H9 (cell line): ENCODE measurements around the gene OR56B1. TPM values are rescaled to one million over a fixed set of nuclear protein-coding genes. Genes with fewer than 3 reads are reported as not detected.
A peak's percentile ranks its signal among the peaks of the same experiment; 100 is the strongest.

ENCODE experiments used
- DNase-seq: peaks from one replicate; pipeline ENCODE4 v3.0.0-alpha.2; 2017
- H2AFZ ChIP-seq: one replicate; pipeline ENCODE4 v1.6.1; 2013; ENCODE audit warnings: mild to moderate bottlenecking, low read length, control low read depth, moderate library complexity
- H2AK5ac ChIP-seq: 2 replicates; pipeline ENCODE4 v1.6.1; 2013; ENCODE audit warnings: low read length, control low read depth, mixed read lengths; ENCODE audit not compliant: insufficient read length
- H2BK120ac ChIP-seq: one replicate; pipeline ENCODE4 v1.6.1; 2013; ENCODE audit warnings: low read depth, mild to moderate bottlenecking, low read length, control low read depth, inconsistent platforms; ENCODE audit not compliant: poor library complexity, severe bottlenecking
- H2BK12ac ChIP-seq: 2 replicates; pipeline ENCODE4 v1.6.1; 2013; ENCODE audit warnings: low read length, control low read depth, mixed read lengths, low read depth; ENCODE audit not compliant: insufficient read length
- H2BK15ac ChIP-seq: 2 replicates; pipeline ENCODE4 v1.6.1; 2013; ENCODE audit warnings: low read depth, low read length, control low read depth
- H2BK20ac ChIP-seq: one replicate; pipeline ENCODE4 v1.6.1; 2013; ENCODE audit warnings: low read depth, mild to moderate bottlenecking, low read length, control low read depth, inconsistent platforms; ENCODE audit not compliant: poor library complexity, severe bottlenecking
- H2BK5ac ChIP-seq: 2 replicates; pipeline ENCODE4 v1.6.1; 2013; ENCODE audit warnings: low read length, control low read depth, mixed read lengths; ENCODE audit not compliant: insufficient read length
- H3K14ac ChIP-seq: 2 replicates; pipeline ENCODE4 v1.6.1; 2013; ENCODE audit warnings: low read length, control low read depth; ENCODE audit not compliant: insufficient read depth
- H3K18ac ChIP-seq: 2 replicates; pipeline ENCODE4 v1.6.1; 2013; ENCODE audit warnings: low read depth, mild to moderate bottlenecking, mixed read lengths, low read length, control low read depth; ENCODE audit not compliant: insufficient read length
- H3K23ac ChIP-seq: 2 replicates; pipeline ENCODE4 v1.6.1; 2013; ENCODE audit warnings: low read length, control low read depth, mixed read lengths, low read depth; ENCODE audit not compliant: insufficient read length
- H3K23me2 ChIP-seq: 2 replicates; pipeline ENCODE4 v1.6.1; 2013; ENCODE audit warnings: low read depth, mild to moderate bottlenecking, mixed read lengths, low read length, control low read depth; ENCODE audit not compliant: insufficient read length, poor library complexity, severe bottlenecking
- H3K27ac ChIP-seq: 2 replicates; pipeline ENCODE4 v1.5.1; 2013; ENCODE audit warnings: low read length, control low read depth, mixed read lengths, low read depth; ENCODE audit not compliant: insufficient read length
- H3K27me3 ChIP-seq: 2 replicates; pipeline ENCODE4 v1.6.1; 2013; ENCODE audit warnings: low read length, control low read depth, inconsistent platforms; ENCODE audit not compliant: insufficient read depth
- H3K4ac ChIP-seq: 2 replicates; pipeline ENCODE4 v1.6.1; 2013; ENCODE audit warnings: low read depth, mild to moderate bottlenecking, control low read depth, inconsistent platforms, low read length, moderate library complexity
- H3K4me1 ChIP-seq: 2 replicates; pipeline ENCODE4 v1.6.1; 2013; ENCODE audit warnings: low read length, control low read depth, inconsistent platforms; ENCODE audit not compliant: insufficient read depth
- H3K4me2 ChIP-seq: 2 replicates; pipeline ENCODE4 v1.6.1; 2013; ENCODE audit warnings: low read length, control low read depth, mixed read lengths; ENCODE audit not compliant: insufficient read length, insufficient read depth
- H3K56ac ChIP-seq: 2 replicates; pipeline ENCODE4 v1.6.1; 2013; ENCODE audit warnings: low read depth, mild to moderate bottlenecking, mixed read lengths, low read length, control low read depth; ENCODE audit not compliant: insufficient read length
- H3K79me1 ChIP-seq: 2 replicates; pipeline ENCODE4 v1.6.1; 2013; ENCODE audit warnings: low read depth, mild to moderate bottlenecking, moderate library complexity, low read length, control low read depth, inconsistent platforms; ENCODE audit not compliant: insufficient read depth, poor library complexity, severe bottlenecking
- H3K79me2 ChIP-seq: 2 replicates; pipeline ENCODE4 v1.6.1; 2013; ENCODE audit warnings: low read length, control low read depth, inconsistent platforms; ENCODE audit not compliant: insufficient read depth
- H3K9ac ChIP-seq: 2 replicates; pipeline ENCODE4 v1.6.1; 2013; ENCODE audit warnings: low read length, control low read depth, mixed read lengths; ENCODE audit not compliant: insufficient read length; ENCODE audit errors: extremely low read depth
- H3K9me3 ChIP-seq: one replicate; pipeline ENCODE4 v1.6.1; 2013; ENCODE audit warnings: low read depth, low read length, inconsistent platforms; ENCODE audit not compliant: control insufficient read depth
- H3T11ph ChIP-seq: one replicate; pipeline ENCODE4 v1.6.1; 2013; ENCODE audit warnings: mild to moderate bottlenecking, low read length, control low read depth, inconsistent platforms
- H4K20me1 ChIP-seq: one replicate; pipeline ENCODE4 v1.6.1; 2013; ENCODE audit not compliant: control insufficient read depth, insufficient read length, insufficient read depth
- H4K5ac ChIP-seq: 2 replicates; pipeline ENCODE4 v1.6.1; 2013; ENCODE audit warnings: low read depth, mild to moderate bottlenecking, mixed read lengths, low read length, control low read depth; ENCODE audit not compliant: insufficient read length
- H4K8ac ChIP-seq: replicated peaks from 2 replicates; pipeline ENCODE4 v1.6.1; 2013; ENCODE audit warnings: low read length, control low read depth, mixed read lengths, low read depth; ENCODE audit not compliant: insufficient read length
- H4K91ac ChIP-seq: 2 replicates; pipeline ENCODE4 v1.6.1; 2013; ENCODE audit warnings: low read depth, mild to moderate bottlenecking, moderate library complexity, mixed read lengths, low read length, control low read depth; ENCODE audit not compliant: insufficient read length
- H3K27ac Mint-ChIP-seq, 3 experiments: 2 replicates in 2 of 3; 3 replicates in 1 of 3; pipeline ENCODE4 v1.8.0; 2020 to 2021; ENCODE audit warnings: mixed read lengths in 3 of 3, mild to moderate bottlenecking in 1 of 3, moderate library complexity in 1 of 3
- H3K27me3 Mint-ChIP-seq: 2 replicates; pipeline ENCODE4 v1.8.0; 2021; ENCODE audit warnings: low read depth, mild to moderate bottlenecking, moderate library complexity, mixed read lengths
- H3K36me3 Mint-ChIP-seq, 3 experiments: 2 replicates in 2 of 3; 3 replicates in 1 of 3; pipeline ENCODE4 v1.8.0; 2020 to 2021; ENCODE audit warnings: low read depth in 3 of 3, mixed read lengths in 3 of 3; ENCODE audit not compliant: insufficient read depth in 1 of 3
- H3K4me1 Mint-ChIP-seq, 2 experiments: 2 replicates each; pipeline ENCODE4 v1.8.0; 2020; ENCODE audit warnings: mixed read lengths in 2 of 2
- H3K4me3 Mint-ChIP-seq, 2 experiments: 2 replicates in 1 of 2; 3 replicates in 1 of 2; pipeline ENCODE4 v1.8.0; 2020 to 2021; ENCODE audit warnings: mild to moderate bottlenecking in 2 of 2, mixed read lengths in 2 of 2, moderate library complexity in 1 of 2
- H3K9me3 Mint-ChIP-seq, 2 experiments: 2 replicates in 1 of 2; 3 replicates in 1 of 2; pipeline ENCODE4 v1.8.0; 2020; ENCODE audit warnings: mild to moderate bottlenecking in 2 of 2, mixed read lengths in 2 of 2, moderate library complexity in 1 of 2
- CTCF ChIP-seq: fragments of 200-600 bp; sonication (generic); conservative IDR thresholded peaks from 3 replicates; pipeline ENCODE4 v1.8.0; 2021; ENCODE audit warnings: antibody characterized with exemption, mild to moderate bottlenecking
- WGBS: extraction: QIAGEN DNeasy Blood & Tissue Kit; methylation state at CpG from one replicate; pipeline ENCODE4 v1.1.7; 2013; ENCODE audit warnings: missing lambda C conversion rate, low lambda C conversion rate, mixed read lengths; ENCODE audit not compliant: insufficient read length; ENCODE audit errors: extremely low coverage; 5-methylcytosine and 5-hydroxymethylcytosine counted together
- total RNA-seq: library from RNA; stranded (reverse); gene quantifications from 2 replicates; pipeline ENCODE4 v1.2.1, GENCODE V29; 2021

Gene OR56B1
- total RNA-seq, 1 experiment from 2014 or later = not detected

GRCh38 chr11:5689551-5689983 is 46.7 kb upstream of the OR56B1 start, which contains the start of gene TRIM22:
TRIM22 (plus strand) TSS chr11:5689790; CDS start chr11:5696233, 6,443 bp downstream.
- no peak within 1 kb of the TSS for H2BK120ac ChIP-seq
- H3K27me3 ChIP-seq = no peaks in the 10 kb centered on the region
- no peaks in the 10 kb centered on the region for H3K79me1 ChIP-seq
- peak within 1 kb of the TSS; percentile 67 for H2BK5ac ChIP-seq
- Mint-ChIP-seq H3K4me1 (peaks cover 42 to 44% of the 10 kb centered on the region in 2 experiments), H3K36me3 (peaks cover 5 to 26% (median 19%) of the 10 kb centered on the region in 3 experiments; a peak in 6 of 7 replicates), H3K4me3 (peak within 1 kb of the TSS; percentile 66 to 70), H3K9me3 (peaks cover 0 to 4% of the 10 kb centered on the region in 2 experiments; a peak in 2 of 5 replicates), H3K27ac (peak within 1 kb of the TSS; percentile 92 to 99 (median 96)), H3K27me3 (no peaks in the 10 kb centered on the region)
- H3K4me2 ChIP-seq = peak within 1 kb of the TSS; percentile 51
- no peak for TF ChIP-seq CTCF
- peak within 1 kb of the TSS; percentile 14; the same call in 1 of the 2 replicates for H3K14ac ChIP-seq
- no peak within 1 kb of the TSS; the same call in 1 of the 2 replicates for H3K4ac ChIP-seq
- no peaks in the 10 kb centered on the region for H3K9me3 ChIP-seq
- peak within 1 kb of the TSS; percentile 1 for H3K18ac ChIP-seq
- H3K23me2 ChIP-seq = peaks cover 8% of the 10 kb centered on the region
- H2BK15ac ChIP-seq = no peak within 1 kb of the TSS
- H2AK5ac ChIP-seq = no peak within 1 kb of the TSS
- H4K91ac ChIP-seq = no peak within 1 kb of the TSS
- H3K23ac ChIP-seq = no peak within 1 kb of the TSS
- peak; percentile 52 for DNase-seq
- no peak within 1 kb of the TSS for H3K56ac ChIP-seq
- H4K5ac ChIP-seq = no peak within 1 kb of the TSS
- H4K8ac ChIP-seq = no peak within 1 kb of the TSS
- H4K20me1 ChIP-seq = no peaks in the 10 kb centered on the region
- peaks cover 3% of the 10 kb centered on the region; the same call in 1 of the 2 replicates for H3K79me2 ChIP-seq
- H3K4me1 ChIP-seq = no peaks in the 10 kb centered on the region; the same call in 1 of the 2 replicates
- peak within 1 kb of the TSS; percentile 69 for H3K9ac ChIP-seq
- H3K27ac ChIP-seq = peak within 1 kb of the TSS; percentile 75
- H2BK20ac ChIP-seq = no peak within 1 kb of the TSS
- H3T11ph ChIP-seq = no peak within 1 kb of the TSS
- no peak within 1 kb of the TSS for H2AFZ ChIP-seq
- WGBS = no CpG with 5 or more reads among the region's 2 CpGs
- no peak within 1 kb of the TSS for H2BK12ac ChIP-seq
